AG09309 (cell line): ENCODE measurements around the gene PTH1R.

Source experiments
- DNase-seq: peaks from one replicate; pipeline ENCODE4 v3.0.0-alpha.2; 2010; ENCODE audit warnings: low read depth
- H3K4me3 ChIP-seq: 2 replicates; pipeline ENCODE4 v1.5.1; 2011; ENCODE audit warnings: mild to moderate bottlenecking, low read depth, low read length, moderate library complexity; ENCODE audit not compliant: control insufficient read depth
- CTCF ChIP-seq: IDR thresholded peaks from 2 replicates; pipeline ENCODE4 v1.5.1; 2011; ENCODE audit warnings: mild to moderate bottlenecking, low read depth, low read length, inconsistent platforms; ENCODE audit not compliant: insufficient read depth, control insufficient read depth; ENCODE audit errors: missing control alignments

The PTH1R gene

GRCh38 chr3:46897031-46897430 is 19.5 kb downstream of the PTH1R start:
- DNase-seq: no peak

GRCh38 chr3:46897829-46898320 is 20.4 kb downstream of the PTH1R start:
- no peak for TF ChIP-seq CTCF
- no peak overlapping the region for H3K4me3 ChIP-seq
- DNase-seq: no peak

More at GRCh38 chr3:46897031-46897430, 19.5 kb downstream of the PTH1R start:
- no peak overlapping the region for H3K4me3 ChIP-seq
- no peak for TF ChIP-seq CTCF

GRCh38 chr3:46898321-46899150 is 21.0 kb downstream of the PTH1R start:
- no peak for TF ChIP-seq CTCF
- no peak overlapping the region for H3K4me3 ChIP-seq
- DNase-seq: no peak

- no peak overlapping the region for H3K4me3 ChIP-seq
- no peak for DNase-seq
- TF ChIP-seq CTCF: no peak
Measured at GRCh38 chr3:46899151-46900006, 21.9 kb downstream of the PTH1R start.

GRCh38 chr3:46900007-46900292 is 22.4 kb downstream of the PTH1R start:
- no peak for TF ChIP-seq CTCF
- DNase-seq: no peak
- H3K4me3 ChIP-seq: no peak overlapping the region

- no peak for TF ChIP-seq CTCF
Measured at GRCh38 chr3:46900356-46900755, 22.8 kb downstream of the PTH1R start.

More at GRCh38 chr3:46900356-46900755, 22.8 kb downstream of the PTH1R start:
- H3K4me3 ChIP-seq: no peak overlapping the region
- DNase-seq: no peak
